VCaP (cell line): ENCODE data around the gene EEFSEC.
A peak's percentile ranks its signal among the peaks of the same experiment; 100 is the strongest.

Experiments used
- H3K27ac ChIP-seq: fragments of 450-650 bp; 2 replicates; pipeline ENCODE4 v1.5.1; 2017
- CTCF ChIP-seq: fragments of 450-650 bp; conservative IDR thresholded peaks from 2 replicates; pipeline ENCODE4 v1.5.1; 2017; ENCODE audit warnings: mild to moderate bottlenecking, moderate library complexity

EEFSEC gene

GRCh38 chr3:128322030-128323022 is 169.0 kb downstream of the EEFSEC start:
- TF ChIP-seq CTCF = peak; percentile 39
- peak overlapping the region; percentile 84 for H3K27ac ChIP-seq

GRCh38 chr3:128323206-128324081 is 170.2 kb downstream of the EEFSEC start:
- TF ChIP-seq CTCF = 0 out of 2 replicates have a peak, but pooled peaks have one; percentile 9
- H3K27ac ChIP-seq = peak overlapping the region; percentile 84

GRCh38 chr3:128324911-128325592 is 171.8 kb downstream of the EEFSEC start:
- no peak for TF ChIP-seq CTCF
- H3K27ac ChIP-seq = peak overlapping the region; percentile 84

GRCh38 chr3:128326051-128326823 is 173.0 kb downstream of the EEFSEC start:
- TF ChIP-seq CTCF = no peak
- H3K27ac ChIP-seq = peak overlapping the region; percentile 13; the same call in 1 of the 2 replicates

- no peak for TF ChIP-seq CTCF
- no peak overlapping the region; the same call in 1 of the 2 replicates for H3K27ac ChIP-seq
These were observed 174.3 kb downstream of the EEFSEC start for GRCh38 chr3:128327606-128328031.

DNA sequence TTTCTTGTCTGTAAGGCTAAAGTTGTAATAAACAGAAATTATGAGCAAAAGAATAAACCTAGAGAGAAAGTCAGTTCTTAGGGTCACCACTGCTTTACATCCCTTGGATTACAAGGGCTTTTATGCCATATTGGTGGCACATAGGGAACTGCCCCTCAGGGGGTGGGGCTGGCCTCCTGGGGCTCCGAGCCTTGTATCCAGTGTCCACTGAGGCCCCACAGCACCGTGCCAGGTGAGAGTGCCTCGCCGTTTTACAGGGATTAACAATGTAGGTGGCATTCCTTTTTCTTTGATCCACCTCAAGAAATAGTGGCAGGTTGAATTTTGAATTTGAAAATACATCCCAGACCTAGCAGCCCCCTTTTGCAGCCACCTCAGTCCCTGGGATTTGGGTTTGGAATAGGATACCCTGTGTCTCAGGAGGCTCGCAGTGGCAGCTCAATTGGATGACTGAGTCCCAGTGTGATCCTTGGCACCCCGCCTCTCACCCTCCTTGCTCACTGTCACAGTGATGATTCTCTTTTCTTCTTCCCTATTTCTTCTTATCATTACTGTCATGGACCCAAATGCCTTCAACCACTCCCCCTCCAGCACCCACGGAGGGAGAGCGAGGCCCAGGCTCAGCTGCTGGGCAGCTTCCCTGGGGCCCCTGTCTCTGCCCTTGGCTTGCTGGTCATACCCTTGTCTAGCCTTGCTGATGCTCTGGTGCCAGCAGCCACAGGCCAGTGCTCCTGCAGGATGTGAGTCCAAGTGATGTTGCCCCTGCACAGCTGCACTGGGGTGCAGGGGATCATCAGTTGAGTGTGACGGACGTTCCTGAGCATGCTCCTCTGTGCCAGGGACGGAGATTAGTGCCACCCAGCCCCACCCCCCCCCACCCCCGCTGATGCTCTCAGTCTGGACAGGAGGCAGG is 175.5 kb downstream of the EEFSEC start:
- no peak overlapping the region; the same call in 1 of the 2 replicates for H3K27ac ChIP-seq

More for the DNA sequence above, 175.5 kb downstream of the EEFSEC start:
- no peak for TF ChIP-seq CTCF
